K562 (cell line): Measurements from ENCODE around the gene PHPT1. TPM values are rescaled to one million over a fixed set of nuclear protein-coding genes. Genes with fewer than 3 reads are reported as not detected.

ENCODE experiments used
- ADNP ChIP-seq: fragments of 200-800 bp; sonication (Bioruptor generic); IDR thresholded peaks from 2 replicates; pipeline ENCODE4 v1.6.1; 2016; ENCODE audit warnings: missing genetic modification characterization, missing compliant biosample characterization
- CHD4 ChIP-seq: fragments of 200-600 bp; sonication (generic); IDR thresholded peaks from 3 replicates; pipeline ENCODE4 v1.6.1; 2012; ENCODE audit warnings: low read depth, mild to moderate bottlenecking, mixed read lengths, low read length, inconsistent platforms; ENCODE audit not compliant: insufficient read depth, insufficient replicate concordance, poor library complexity, severe bottlenecking
- GTF2E2 ChIP-seq: fragments of 200-800 bp; sonication (Bioruptor generic); IDR thresholded peaks from 2 replicates; pipeline ENCODE4 v1.6.1; 2016; ENCODE audit warnings: missing genetic modification characterization, missing compliant biosample characterization
- HDAC8 ChIP-seq: fragments of 450-650 bp; IDR thresholded peaks from 2 replicates; pipeline ENCODE4 v1.6.1; 2016; ENCODE audit warnings: mild to moderate bottlenecking, missing genetic modification characterization, moderate library complexity, missing compliant biosample characterization
- HNRNPK ChIP-seq: fragments of 200-400 bp; formaldehyde crosslinking; IDR thresholded peaks from one replicate; pipeline ENCODE4 v1.6.1; 2018; ENCODE audit warnings: mild to moderate bottlenecking, low read depth, low read length; ENCODE audit not compliant: poor library complexity, severe bottlenecking
- KLF13 ChIP-seq: fragments of 450-650 bp; IDR thresholded peaks from 2 replicates; pipeline ENCODE4 v1.6.1; 2016; ENCODE audit warnings: missing genetic modification characterization, low read depth, mild to moderate bottlenecking, missing compliant biosample characterization, moderate library complexity, borderline replicate concordance
- MAFK ChIP-seq: IDR thresholded peaks from 2 replicates; pipeline ENCODE4 v1.6.1; 2011; ENCODE audit warnings: low read length, improper control_type of control experiment
- NFYB ChIP-seq: IDR thresholded peaks from 2 replicates; pipeline ENCODE4 v1.6.1; 2011; ENCODE audit warnings: mild to moderate bottlenecking, moderate library complexity; ENCODE audit not compliant: insufficient read length; ENCODE audit errors: extremely low read depth
- POLR2G ChIP-seq: fragments of 200-400 bp; formaldehyde crosslinking; IDR thresholded peaks from 2 replicates; pipeline ENCODE4 v1.6.1; 2017; ENCODE audit warnings: low read depth, mild to moderate bottlenecking, antibody characterized with exemption, low read length, moderate library complexity
- RBM39 ChIP-seq: fragments of 200-400 bp; formaldehyde crosslinking; optimal IDR thresholded peaks from 2 replicates; pipeline ENCODE3; 2018; ENCODE audit warnings: low read depth, low read length
- SETDB1 ChIP-seq: IDR thresholded peaks from one replicate; pipeline ENCODE4 v1.6.1; 2012; ENCODE audit warnings: low read length, control low read depth, inconsistent platforms
- SMAD2 ChIP-seq: fragments of 150-350 bp; IDR thresholded peaks from 2 replicates; pipeline ENCODE4 v1.6.1; 2014; ENCODE audit warnings: low read depth, mild to moderate bottlenecking, low read length
- SREBF1 ChIP-seq: fragments of 150-350 bp; IDR thresholded peaks from 2 replicates; pipeline ENCODE4 v1.6.1; 2014; ENCODE audit warnings: antibody characterized with exemption, low read depth, low read length, borderline replicate concordance
- ZNF174 ChIP-seq: fragments of 250-450 bp; sonication (Bioruptor Pico); IDR thresholded peaks from 2 replicates; pipeline ENCODE4 v1.4.0; 2020; ENCODE audit warnings: mild to moderate bottlenecking
- ZNF347 ChIP-seq: fragments of 450-650 bp; formaldehyde crosslinking; IDR thresholded peaks from 2 replicates; pipeline ENCODE4 v1.4.0; 2020; ENCODE audit warnings: low read depth, mild to moderate bottlenecking, moderate library complexity
- ZNF699 ChIP-seq: fragments of 250-450 bp; sonication (Bioruptor Pico); IDR thresholded peaks from 2 replicates; pipeline ENCODE4 v1.8.0; 2021; ENCODE audit warnings: mild to moderate bottlenecking, moderate library complexity; ENCODE audit not compliant: insufficient replicate concordance
- polyA plus RNA-seq, 8 experiments: library from polyadenylated mRNA; depleted of rRNA in 4 of 8; stranded (reverse) in 5 of 8; unstranded in 3 of 8; fragments of >200 nt; fragmentation: Nextera tagmentation in 2 of 8; fragmentation: Illumina TruSeq in 1 of 8; extraction: Ambion mirVana in 2 of 8; extraction: Trizol in 1 of 8; gene quantifications; 2 replicates each; pipeline versions ENCODE4 v1.2.1 to v1.2.3, GENCODE V29; 2011 to 2014; ENCODE audit warnings: inconsistent platforms in 1 of 8, missing spikeins in 1 of 8
- total RNA-seq, 7 experiments: library from RNA; depleted of rRNA in 6 of 7; stranded (reverse); fragments of >200 nt in 6 of 7; fragmentation: Illumina TruSeq in 2 of 7; extraction: Trizol in 2 of 7; gene quantifications; 2 replicates each; pipeline versions ENCODE4 v1.2.1 to v1.2.3, GENCODE V29; 2011 to 2021; ENCODE audit warnings: low replicate concordance in 1 of 7
- TF ChIP-seq, protein P1 (sequence below): sonication (generic); formaldehyde crosslinking; IDR thresholded peaks from 2 replicates; pipeline ENCODE4 v1.8.1; 2023; ENCODE audit warnings: mild to moderate bottlenecking, missing genetic modification reagents
- TF ChIP-seq, protein P2 (sequence below), 3 experiments: IDR thresholded peaks in 2 of 3; conservative IDR thresholded peaks in 1 of 3; 2 replicates each; pipeline ENCODE4 v1.5.1; 2011 to 2012; ENCODE audit warnings: low read length in 3 of 3, mild to moderate bottlenecking in 3 of 3, control low read depth in 2 of 3, improper control_type of control experiment in 1 of 3, inconsistent platforms in 1 of 3, low read depth in 1 of 3, mixed read lengths in 1 of 3, moderate library complexity in 1 of 3; ENCODE audit not compliant: insufficient read depth in 2 of 3
- TF ChIP-seq, protein P3 (sequence below): fragments of 250-450 bp; sonication (Bioruptor Pico); IDR thresholded peaks from 2 replicates; pipeline ENCODE4 v1.4.0; 2020; ENCODE audit warnings: mild to moderate bottlenecking, moderate library complexity

Gene PHPT1
- total and polyA plus RNA-seq, 9 of the 15 experiments (the other 6 are each of a cell fraction or from before 2014, with no cell fraction given): 20.9 to 166 (median 129) TPM

DNA sequence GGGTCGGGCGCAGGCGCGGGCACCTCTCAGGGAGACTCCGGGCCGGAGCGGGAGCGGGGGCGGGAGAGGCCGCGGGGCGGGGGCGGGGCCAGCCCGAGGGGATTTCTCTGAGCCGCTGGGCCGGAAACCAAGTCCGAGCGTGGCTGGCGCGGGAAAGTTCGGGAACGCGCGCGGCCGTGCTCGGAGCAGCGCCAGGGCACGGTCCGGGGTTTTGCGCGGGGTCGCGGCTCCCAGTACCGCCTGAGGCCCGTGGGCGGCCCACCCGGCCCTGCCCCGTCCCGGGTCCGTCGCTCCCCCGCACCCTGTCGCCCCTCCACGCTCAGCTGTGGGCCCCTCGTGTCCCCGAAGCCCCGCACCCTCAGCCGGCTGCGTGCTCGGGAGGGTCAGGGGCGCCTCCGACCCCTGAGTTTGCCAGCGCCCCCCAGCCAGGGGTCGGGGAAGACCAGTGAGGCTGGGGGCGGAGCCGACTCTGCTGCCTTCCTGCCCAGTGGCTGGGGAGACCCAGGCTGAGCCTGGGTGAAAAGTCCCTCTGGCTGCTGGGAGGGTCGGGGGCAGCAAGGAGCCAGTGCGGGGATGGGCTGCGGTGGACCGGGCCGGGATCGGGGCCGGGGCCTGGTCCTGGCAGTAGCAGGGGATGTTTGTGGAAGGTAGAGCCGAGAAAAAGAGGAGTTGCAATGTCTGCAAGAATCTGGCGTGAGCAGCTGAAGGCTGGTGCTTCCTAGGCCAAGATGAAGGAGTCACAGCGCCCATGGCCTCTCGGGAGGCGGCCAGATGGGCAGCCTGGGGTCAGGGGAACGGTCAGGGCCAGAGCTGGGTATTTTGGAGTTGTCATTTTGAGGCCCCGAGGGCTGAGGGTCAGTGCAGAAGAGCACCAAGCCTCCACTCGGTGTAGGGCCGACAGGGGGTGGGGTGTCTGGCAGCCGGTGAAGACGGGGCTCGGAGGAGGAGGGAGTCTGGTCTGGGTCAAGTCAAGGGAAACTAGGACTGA is 37.7 kb downstream of the PHPT1 start (continued):
- TF ChIP-seq, protein P1, sequence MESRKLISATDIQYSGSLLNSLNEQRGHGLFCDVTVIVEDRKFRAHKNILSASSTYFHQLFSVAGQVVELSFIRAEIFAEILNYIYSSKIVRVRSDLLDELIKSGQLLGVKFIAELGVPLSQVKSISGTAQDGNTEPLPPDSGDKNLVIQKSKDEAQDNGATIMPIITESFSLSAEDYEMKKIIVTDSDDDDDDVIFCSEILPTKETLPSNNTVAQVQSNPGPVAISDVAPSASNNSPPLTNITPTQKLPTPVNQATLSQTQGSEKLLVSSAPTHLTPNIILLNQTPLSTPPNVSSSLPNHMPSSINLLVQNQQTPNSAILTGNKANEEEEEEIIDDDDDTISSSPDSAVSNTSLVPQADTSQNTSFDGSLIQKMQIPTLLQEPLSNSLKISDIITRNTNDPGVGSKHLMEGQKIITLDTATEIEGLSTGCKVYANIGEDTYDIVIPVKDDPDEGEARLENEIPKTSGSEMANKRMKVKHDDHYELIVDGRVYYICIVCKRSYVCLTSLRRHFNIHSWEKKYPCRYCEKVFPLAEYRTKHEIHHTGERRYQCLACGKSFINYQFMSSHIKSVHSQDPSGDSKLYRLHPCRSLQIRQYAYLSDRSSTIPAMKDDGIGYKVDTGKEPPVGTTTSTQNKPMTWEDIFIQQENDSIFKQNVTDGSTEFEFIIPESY (CRISPR knock-in tag): no peak
- TF ChIP-seq HDAC8 (tag): no peak
- no peak for TF ChIP-seq CHD4
- TF ChIP-seq, protein P2, sequence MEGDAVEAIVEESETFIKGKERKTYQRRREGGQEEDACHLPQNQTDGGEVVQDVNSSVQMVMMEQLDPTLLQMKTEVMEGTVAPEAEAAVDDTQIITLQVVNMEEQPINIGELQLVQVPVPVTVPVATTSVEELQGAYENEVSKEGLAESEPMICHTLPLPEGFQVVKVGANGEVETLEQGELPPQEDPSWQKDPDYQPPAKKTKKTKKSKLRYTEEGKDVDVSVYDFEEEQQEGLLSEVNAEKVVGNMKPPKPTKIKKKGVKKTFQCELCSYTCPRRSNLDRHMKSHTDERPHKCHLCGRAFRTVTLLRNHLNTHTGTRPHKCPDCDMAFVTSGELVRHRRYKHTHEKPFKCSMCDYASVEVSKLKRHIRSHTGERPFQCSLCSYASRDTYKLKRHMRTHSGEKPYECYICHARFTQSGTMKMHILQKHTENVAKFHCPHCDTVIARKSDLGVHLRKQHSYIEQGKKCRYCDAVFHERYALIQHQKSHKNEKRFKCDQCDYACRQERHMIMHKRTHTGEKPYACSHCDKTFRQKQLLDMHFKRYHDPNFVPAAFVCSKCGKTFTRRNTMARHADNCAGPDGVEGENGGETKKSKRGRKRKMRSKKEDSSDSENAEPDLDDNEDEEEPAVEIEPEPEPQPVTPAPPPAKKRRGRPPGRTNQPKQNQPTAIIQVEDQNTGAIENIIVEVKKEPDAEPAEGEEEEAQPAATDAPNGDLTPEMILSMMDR (IDR thresholded peaks at IDR 0.05 in 2 of 3, conservative IDR thresholded peaks at IDR 0.05 in 1 of 3; ENCODE audit: insufficient read depth in 2 of 3, low read depth in 1 of 3, low read length in 3 of 3): no peak
- no peak for TF ChIP-seq GTF2E2 (tag)
- TF ChIP-seq HNRNPK: no peak
- no peak for TF ChIP-seq NFYB
- no peak for TF ChIP-seq RBM39
- TF ChIP-seq SMAD2: no peak
- TF ChIP-seq, protein P3, sequence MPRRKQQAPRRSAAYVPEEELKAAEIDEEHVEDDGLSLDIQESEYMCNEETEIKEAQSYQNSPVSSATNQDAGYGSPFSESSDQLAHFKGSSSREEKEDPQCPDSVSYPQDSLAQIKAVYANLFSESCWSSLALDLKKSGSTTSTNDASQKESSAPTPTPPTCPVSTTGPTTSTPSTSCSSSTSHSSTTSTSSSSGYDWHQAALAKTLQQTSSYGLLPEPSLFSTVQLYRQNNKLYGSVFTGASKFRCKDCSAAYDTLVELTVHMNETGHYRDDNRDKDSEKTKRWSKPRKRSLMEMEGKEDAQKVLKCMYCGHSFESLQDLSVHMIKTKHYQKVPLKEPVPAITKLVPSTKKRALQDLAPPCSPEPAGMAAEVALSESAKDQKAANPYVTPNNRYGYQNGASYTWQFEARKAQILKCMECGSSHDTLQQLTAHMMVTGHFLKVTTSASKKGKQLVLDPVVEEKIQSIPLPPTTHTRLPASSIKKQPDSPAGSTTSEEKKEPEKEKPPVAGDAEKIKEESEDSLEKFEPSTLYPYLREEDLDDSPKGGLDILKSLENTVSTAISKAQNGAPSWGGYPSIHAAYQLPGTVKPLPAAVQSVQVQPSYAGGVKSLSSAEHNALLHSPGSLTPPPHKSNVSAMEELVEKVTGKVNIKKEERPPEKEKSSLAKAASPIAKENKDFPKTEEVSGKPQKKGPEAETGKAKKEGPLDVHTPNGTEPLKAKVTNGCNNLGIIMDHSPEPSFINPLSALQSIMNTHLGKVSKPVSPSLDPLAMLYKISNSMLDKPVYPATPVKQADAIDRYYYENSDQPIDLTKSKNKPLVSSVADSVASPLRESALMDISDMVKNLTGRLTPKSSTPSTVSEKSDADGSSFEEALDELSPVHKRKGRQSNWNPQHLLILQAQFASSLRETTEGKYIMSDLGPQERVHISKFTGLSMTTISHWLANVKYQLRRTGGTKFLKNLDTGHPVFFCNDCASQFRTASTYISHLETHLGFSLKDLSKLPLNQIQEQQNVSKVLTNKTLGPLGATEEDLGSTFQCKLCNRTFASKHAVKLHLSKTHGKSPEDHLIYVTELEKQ (CRISPR knock-in tag): no peak
- TF ChIP-seq ZNF174 (CRISPR knock-in tag): no peak
- no peak for TF ChIP-seq SETDB1
- TF ChIP-seq ADNP: no peak
- TF ChIP-seq MAFK: no peak
- no peak for TF ChIP-seq ZNF347 (CRISPR knock-in tag)
- no peak for TF ChIP-seq ZNF699 (CRISPR knock-in tag)
- peak; percentile 14; the same call in 1 of the 2 replicates for TF ChIP-seq POLR2G
- no peak for TF ChIP-seq SREBF1
- TF ChIP-seq KLF13 (tag): 0 out of 2 replicates have a peak, but pooled peaks have one; percentile 18
